ENCODE data around the gene PKP1. TPM values are rescaled to one million over a fixed set of nuclear protein-coding genes. Genes with fewer than 3 reads are reported as not detected.
A peak's percentile ranks its signal among the peaks of the same experiment; 100 is the strongest.

Gene PKP1
- total RNA-seq, 1 donor from 2014 or later = not detected

DNA sequence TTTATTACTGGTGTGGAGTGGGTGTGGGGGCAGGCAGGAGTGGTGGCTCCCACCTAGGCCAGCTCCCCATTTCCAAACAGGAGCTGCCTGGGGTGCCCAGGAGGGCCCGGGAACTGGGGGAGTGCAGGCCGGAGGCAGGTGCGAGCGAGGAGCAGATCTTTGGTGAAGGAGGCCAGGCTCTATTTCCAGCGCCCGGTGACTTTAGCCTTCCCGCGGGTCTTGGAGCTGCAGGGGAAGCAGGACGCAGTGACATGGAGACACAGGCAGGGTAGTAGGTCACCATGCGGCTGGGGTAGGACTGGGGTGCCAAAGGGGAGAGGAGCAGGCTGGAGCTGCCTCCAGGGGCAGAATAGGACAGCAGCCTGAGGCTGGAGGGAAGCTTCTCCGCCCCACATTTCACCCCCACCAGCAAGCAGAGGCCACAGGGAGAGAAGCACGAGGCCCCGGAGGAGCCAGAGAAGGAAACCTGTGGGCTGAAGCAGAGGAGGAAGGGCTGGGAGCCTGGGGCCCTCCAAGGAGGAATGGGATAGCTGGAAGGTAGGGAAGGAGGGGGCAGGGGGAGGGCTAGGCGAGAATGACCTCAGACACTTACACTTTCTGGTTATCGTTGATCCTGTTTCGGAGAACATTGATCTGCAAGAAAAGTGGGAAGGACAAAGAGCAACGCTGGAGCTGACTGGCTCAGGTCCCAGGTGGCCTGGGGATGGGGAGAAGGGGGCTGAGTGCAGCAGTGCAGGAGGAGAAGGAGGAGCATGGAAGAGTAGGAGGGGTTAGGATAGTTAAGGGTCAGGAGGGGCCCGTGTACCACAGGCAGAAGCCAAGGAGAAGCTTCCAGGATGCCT, 75.9 kb downstream of the PKP1 start:
- Mint-ChIP-seq H3K4me3 (ENCODE audit: unreplicated experiment) (no peak overlapping the region), H3K27ac (ENCODE audit: unreplicated experiment) (no peak overlapping the region), H3K27me3 (ENCODE audit: unreplicated experiment) (peaks cover 14% of the 10 kb centered on the region), H3K36me3 (ENCODE audit: unreplicated experiment) (no peaks in the 10 kb centered on the region), H3K9me3 (ENCODE audit: unreplicated experiment) (peaks cover 1% of the 10 kb centered on the region), H3K4me1 (ENCODE audit: low read depth, unreplicated experiment) (peaks cover 3% of the 10 kb centered on the region)
- no peak for TF ChIP-seq CTCF (IDR thresholded peaks at IDR 0.05; ENCODE audit: partially characterized antibody, unreplicated experiment)
- peak; percentile 35 for DNase-seq

DNA sequence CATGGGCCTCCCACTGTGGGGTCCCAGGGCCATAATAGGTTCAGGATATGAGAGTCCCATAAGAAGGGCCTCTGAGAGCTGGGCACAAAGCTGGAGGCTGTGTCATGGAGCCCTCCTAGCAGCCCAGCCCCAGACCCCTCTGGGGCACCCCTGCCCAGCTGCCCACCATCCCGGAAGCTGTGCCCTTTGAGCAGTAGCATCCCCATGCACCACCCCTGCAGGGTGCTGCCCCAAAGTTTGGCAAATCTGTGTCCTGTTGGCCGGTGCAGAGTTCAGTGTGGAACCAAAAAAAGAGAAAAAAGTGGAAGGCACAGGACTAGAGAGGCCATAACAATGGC, 76.5 kb downstream of the PKP1 start:
- Mint-ChIP-seq H3K27ac (ENCODE audit: unreplicated experiment) (no peak overlapping the region), H3K9me3 (ENCODE audit: unreplicated experiment) (peaks cover 1% of the 10 kb centered on the region), H3K36me3 (ENCODE audit: unreplicated experiment) (no peaks in the 10 kb centered on the region), H3K4me3 (ENCODE audit: unreplicated experiment) (no peak overlapping the region), H3K27me3 (ENCODE audit: unreplicated experiment) (peaks cover 11% of the 10 kb centered on the region), H3K4me1 (ENCODE audit: low read depth, unreplicated experiment) (peaks cover 3% of the 10 kb centered on the region)
- no peak for TF ChIP-seq CTCF (IDR thresholded peaks at IDR 0.05; ENCODE audit: partially characterized antibody, unreplicated experiment)
- DNase-seq = no peak

- Mint-ChIP-seq H3K4me3 (ENCODE audit: unreplicated experiment) (no peak overlapping the region), H3K36me3 (ENCODE audit: unreplicated experiment) (no peaks in the 10 kb centered on the region), H3K27me3 (ENCODE audit: unreplicated experiment) (peaks cover 12% of the 10 kb centered on the region), H3K4me1 (ENCODE audit: low read depth, unreplicated experiment) (peaks cover 3% of the 10 kb centered on the region), H3K27ac (ENCODE audit: unreplicated experiment) (no peak overlapping the region), H3K9me3 (ENCODE audit: unreplicated experiment) (peaks cover 1% of the 10 kb centered on the region)
- TF ChIP-seq CTCF (IDR thresholded peaks at IDR 0.05; ENCODE audit: partially characterized antibody, unreplicated experiment) = no peak
- DNase-seq = peak; percentile 9
Measured at GRCh38 chr1:201360486-201360885, 77.2 kb downstream of the PKP1 start.

DNA sequence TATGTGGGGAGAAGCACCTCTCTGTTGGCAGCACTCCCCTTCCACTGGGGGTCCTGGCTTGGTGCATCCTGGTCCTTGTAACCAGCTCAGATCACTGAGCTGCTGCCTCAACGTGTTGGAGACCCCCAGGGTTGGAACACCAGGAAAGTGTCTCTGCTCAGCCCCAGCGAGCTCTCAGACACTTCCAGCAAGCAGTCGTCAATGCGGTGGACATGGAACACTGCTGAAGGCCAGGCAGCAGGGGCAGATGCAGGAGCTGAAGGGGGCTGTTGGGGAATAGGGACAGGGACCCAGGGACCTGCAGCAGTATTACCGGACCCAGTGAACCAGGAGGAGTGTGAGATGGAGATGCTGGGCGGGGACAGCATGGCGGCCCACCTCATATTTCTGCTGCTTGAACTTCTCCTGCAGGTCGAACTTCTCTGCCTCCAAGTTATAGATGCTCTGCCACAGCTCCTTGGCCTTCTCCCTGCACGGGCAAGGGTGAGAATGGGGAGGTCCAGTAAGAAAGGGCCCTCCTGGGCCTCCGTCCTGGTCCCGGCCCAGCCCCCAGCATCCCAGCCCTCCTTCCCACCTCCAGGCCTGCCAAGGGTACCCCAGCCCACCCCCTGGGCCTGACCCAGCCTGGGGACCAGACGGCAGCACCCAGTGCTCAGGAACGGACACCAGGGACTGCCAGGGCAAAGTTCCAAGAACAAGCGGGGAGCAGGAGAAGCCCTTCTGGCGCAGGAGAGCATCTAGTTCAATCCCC, 77.8 kb downstream of the PKP1 start:
- H3K4me3 Mint-ChIP-seq (ENCODE audit: unreplicated experiment) = no peak overlapping the region
- peaks cover 1% of the 10 kb centered on the region for H3K9me3 Mint-ChIP-seq (ENCODE audit: unreplicated experiment)
- no peak for TF ChIP-seq CTCF (IDR thresholded peaks at IDR 0.05; ENCODE audit: partially characterized antibody, unreplicated experiment)
- H3K27ac Mint-ChIP-seq (ENCODE audit: unreplicated experiment) = no peak overlapping the region
- H3K27me3 Mint-ChIP-seq (ENCODE audit: unreplicated experiment) = peaks cover 10% of the 10 kb centered on the region
- peaks cover 3% of the 10 kb centered on the region for H3K4me1 Mint-ChIP-seq (ENCODE audit: low read depth, unreplicated experiment)
- H3K36me3 Mint-ChIP-seq (ENCODE audit: unreplicated experiment) = no peaks in the 10 kb centered on the region
- DNase-seq = peak; percentile 13

Data from glutamatergic neuron (in vitro differentiated cells).